ENCODE results near the gene SLC35C1. TPM values are rescaled to one million over a fixed set of nuclear protein-coding genes. Genes with fewer than 3 reads are reported as not detected.

SLC35C1 gene
- total RNA-seq, 1 donor from 2014 or later: 5.7 TPM

- no peak overlapping the region for H3K27ac ChIP-seq (replicated peaks)
- H3K4me1 ChIP-seq: peaks cover 49% of the 10 kb centered on the region
- H3K9me3 ChIP-seq (replicated peaks): no peaks in the 10 kb centered on the region
- H3K27me3 ChIP-seq (ENCODE audit: low read depth): no peaks in the 10 kb centered on the region
- intact Hi-C loops (cut with micrococcal nuclease): no loop called here
- DNase-seq: no peak
- no peak for TF ChIP-seq CTCF (IDR thresholded peaks at IDR 0.05; ENCODE audit: borderline replicate concordance)
- H3K4me3 ChIP-seq: no peak overlapping the region
- H3K36me3 ChIP-seq: no peaks in the 10 kb centered on the region
Observed at GRCh38 chr11:45844822-45845578, 40.1 kb downstream of the SLC35C1 start.

- intact Hi-C loops (cut with micrococcal nuclease): no loop called here
- peaks cover 62% of the 10 kb centered on the region for H3K4me1 ChIP-seq
- no peak for DNase-seq
Observed at GRCh38 chr11:45846174-45846675, 41.3 kb downstream of the SLC35C1 start.

GRCh38 chr11:45846974-45847910, 42.3 kb downstream of the SLC35C1 start, which contains the start of gene CRY2:
Gene CRY2, plus strand, starts transcription at chr11:45847475. Its CDS starts 16 bp downstream, at chr11:45847491.
- Histone ChIP-seq H3K4me3 (peak within 1 kb of the TSS; percentile 91), H3K27ac (replicated peaks) (peak within 1 kb of the TSS; percentile 99), H3K36me3 (no peaks in the 10 kb centered on the region), H3K9me3 (replicated peaks) (no peaks in the 10 kb centered on the region), H3K27me3 (ENCODE audit: low read depth) (no peaks in the 10 kb centered on the region), H3K4me1 (peaks cover 72% of the 10 kb centered on the region)
- DNase-seq: peak; percentile 99
- TF ChIP-seq CTCF (IDR thresholded peaks at IDR 0.05; ENCODE audit: borderline replicate concordance): no peak
- intact Hi-C loops (cut with micrococcal nuclease): no loop called here

More at GRCh38 chr11:45846174-45846675, 41.3 kb downstream of the SLC35C1 start:
- Histone ChIP-seq H3K4me3 (peak overlapping the region; percentile 91), H3K27ac (replicated peaks) (peak overlapping the region; percentile 99), H3K9me3 (replicated peaks) (no peaks in the 10 kb centered on the region), H3K27me3 (ENCODE audit: low read depth) (no peaks in the 10 kb centered on the region), H3K36me3 (no peaks in the 10 kb centered on the region)
- no peak for TF ChIP-seq CTCF (IDR thresholded peaks at IDR 0.05; ENCODE audit: borderline replicate concordance)

GRCh38 chr11:45847911-45848316, 43.0 kb downstream of the SLC35C1 start:
- Histone ChIP-seq H3K9me3 (replicated peaks) (no peaks in the 10 kb centered on the region), H3K4me1 (peaks cover 77% of the 10 kb centered on the region), H3K36me3 (no peaks in the 10 kb centered on the region), H3K27ac (replicated peaks) (peak overlapping the region; percentile 99), H3K4me3 (peak overlapping the region; percentile 91), H3K27me3 (ENCODE audit: low read depth) (no peaks in the 10 kb centered on the region)
- DNase-seq: peak; percentile 29
- intact Hi-C loops (cut with micrococcal nuclease): no loop called here
- peak; percentile 34 for TF ChIP-seq CTCF (IDR thresholded peaks at IDR 0.05; ENCODE audit: borderline replicate concordance)

GRCh38 chr11:45848654-45849081, 43.7 kb downstream of the SLC35C1 start:
- no peaks in the 10 kb centered on the region for H3K9me3 ChIP-seq (replicated peaks)
- H3K27me3 ChIP-seq (ENCODE audit: low read depth): no peaks in the 10 kb centered on the region
- H3K4me1 ChIP-seq: peaks cover 77% of the 10 kb centered on the region
- intact Hi-C loops (cut with micrococcal nuclease): no loop called here
- H3K27ac ChIP-seq (replicated peaks): peak overlapping the region; percentile 99
- DNase-seq: no peak
- no peaks in the 10 kb centered on the region for H3K36me3 ChIP-seq
- H3K4me3 ChIP-seq: peak overlapping the region; percentile 91
- no peak for TF ChIP-seq CTCF (IDR thresholded peaks at IDR 0.05; ENCODE audit: borderline replicate concordance)

All from left ventricle myocardium inferior (tissue), 1 donor.